HCT116 (cell line): ENCODE measurements around the gene RGP1.

ENCODE experiments used
- CTCF ChIP-seq, 3 experiments: fragments of 200-600 bp in 1 of 3; sonication (generic) in 1 of 3; IDR thresholded peaks in 2 of 3; conservative IDR thresholded peaks in 1 of 3; 2 replicates each; pipeline ENCODE4 v1.5.1; 2012 to 2017; ENCODE audit warnings: low read depth in 2 of 3, low read length in 2 of 3, antibody characterized with exemption in 1 of 3, borderline replicate concordance in 1 of 3, control low read depth in 1 of 3, mild to moderate bottlenecking in 1 of 3, mixed read lengths in 1 of 3, mixed run types in 1 of 3, moderate library complexity in 1 of 3; ENCODE audit not compliant: insufficient read depth in 1 of 3
- EZH2 ChIP-seq: fragments of 200-600 bp; sonication (generic); IDR thresholded peaks from 2 replicates; pipeline ENCODE4 v1.6.1; 2017; ENCODE audit warnings: antibody characterized with exemption, mixed run types
- POLR2AphosphoS5 ChIP-seq: IDR thresholded peaks from 2 replicates; pipeline ENCODE4 v1.6.1; 2011; ENCODE audit warnings: mild to moderate bottlenecking, low read depth, low read length, moderate library complexity
- SP1 ChIP-seq: IDR thresholded peaks from 2 replicates; pipeline ENCODE4 v1.6.1; 2012; ENCODE audit warnings: low read depth
- YY1 ChIP-seq: IDR thresholded peaks from 2 replicates; pipeline ENCODE4 v1.6.1; 2011; ENCODE audit warnings: low read length, low read depth, moderate library complexity, mild to moderate bottlenecking; ENCODE audit not compliant: insufficient replicate concordance; ENCODE audit errors: extremely low read depth
- ZNF274 ChIP-seq: fragments of 200-500 bp; sonication (Bioruptor generic); IDR thresholded peaks from 2 replicates; pipeline ENCODE4 v1.6.1; 2014; ENCODE audit warnings: mild to moderate bottlenecking, low read depth, low read length, inconsistent platforms

- TF ChIP-seq SP1 (no peak), CTCF (IDR thresholded peaks at IDR 0.05 in 2 of 3, conservative IDR thresholded peaks at IDR 0.05 in 1 of 3; ENCODE audit: borderline replicate concordance in 1 of 3, insufficient read depth in 1 of 3, low read depth in 2 of 3, low read length in 2 of 3) (no peak), EZH2 (no peak), POLR2AphosphoS5 (no peak), ZNF274 (no peak), YY1 (no peak)
Observed at GRCh38 chr9:35713578-35713977, 35.5 kb upstream of the RGP1 start.
